Activated CD8-positive, alpha-beta T cell treated with anti-CD3 and anti-CD28 coated beads, Interleukin-2, amount 10 ng/mL, durations not matched to agents 7 days and 5 days (primary cell): ENCODE measurements around the gene INO80E. TPM values are rescaled to one million over a fixed set of nuclear protein-coding genes. Genes with fewer than 3 reads are reported as not detected.
"Not testable (repeated sequence)": the region's sequence is repeated elsewhere in the genome, so short reads cannot be mapped to it uniquely, and the experiment has no call there.

Experiments used
- ATAC-seq: fragments of 150-1000 bp; cut with Tn5 transposase; one replicate; pipeline ENCODE4 v1.10.0; 2021; ENCODE audit warnings: moderate library complexity
- CTCF ChIA-PET: fragments of 350-600 bp; sonication (Branson Sonifier 250); formaldehyde crosslinking; loops from one replicate; lab custom pipeline; 2021; ENCODE audit warnings: antibody characterized with exemption; lab: Charles Lee
- POLR2A ChIA-PET: fragments of 350-600 bp; sonication (Branson Sonifier 250); formaldehyde crosslinking; loops from one replicate; lab custom pipeline; 2021; ENCODE audit warnings: antibody characterized with exemption; lab: Charles Lee
- DNase-seq: peaks from one replicate; pipeline ENCODE4 v3.0.0-alpha.2; 2020
- H3K27ac Mint-ChIP-seq: one replicate; pipeline ENCODE4 v1.8.0; 2021; ENCODE audit warnings: mild to moderate bottlenecking, mixed read lengths
- H3K27me3 Mint-ChIP-seq: one replicate; pipeline ENCODE4 v1.8.0; 2021; ENCODE audit warnings: low read depth, mixed read lengths
- H3K36me3 Mint-ChIP-seq: one replicate; pipeline ENCODE4 v1.8.0; 2021; ENCODE audit warnings: low read depth, mixed read lengths
- H3K4me1 Mint-ChIP-seq: one replicate; pipeline ENCODE4 v1.8.0; 2021; ENCODE audit warnings: low read depth, mixed read lengths
- H3K4me3 Mint-ChIP-seq: one replicate; pipeline ENCODE4 v1.8.0; 2021; ENCODE audit warnings: mild to moderate bottlenecking, mixed read lengths
- H3K9me3 Mint-ChIP-seq: one replicate; pipeline ENCODE4 v1.8.0; 2022; ENCODE audit warnings: mixed read lengths; ENCODE audit not compliant: insufficient read depth
- total RNA-seq, 2 experiments: library from RNA; stranded (reverse); gene quantifications; one replicate each; pipeline ENCODE4 v1.2.3, GENCODE V29; 2021

INO80E gene
- total RNA-seq = 100 to 1,000 TPM; 104 to 117 TPM

- peaks cover 51% of the 10 kb centered on the region for H3K36me3 Mint-ChIP-seq
- ChIA-PET POLR2A (interaction anchor here (1.0 to 5.0 kb wide), 8 partner anchors 8 to 662 kb away, joined by 3 to 48 read pairs (median 8); partner anchors contain the start of genes CDIPT, FBRS, KCTD13 and KIF22), CTCF (interaction anchor here (1.1 to 3.0 kb wide), 9 partner anchors 10 to 305 kb away, joined by 3 to 11 read pairs (median 3); partner anchors contain the start of genes KIF22, MVP and TAOK2)
- H3K4me1 Mint-ChIP-seq = peaks cover 33% of the 10 kb centered on the region
- peak within 1 kb of the TSS; percentile 99 for H3K4me3 Mint-ChIP-seq
- H3K9me3 Mint-ChIP-seq = no peaks in the 10 kb centered on the region
- H3K27me3 Mint-ChIP-seq = no peaks in the 10 kb centered on the region
- DNase-seq = peak; percentile 100
- ATAC-seq = peak; percentile 94
- H3K27ac Mint-ChIP-seq = peak within 1 kb of the TSS; percentile 96
Measured at GRCh38 chr16:29995911-29996765, at the start of gene INO80E. TSS of gene INO80E (plus strand) at chr16:29996241. CDS start at chr16:29996311, 70 bp downstream.

- POLR2A ChIA-PET = no interaction called here
Measured at GRCh38 chr16:29947897-29948296, 48.1 kb upstream of the INO80E start.

GRCh38 chr16:29950806-29951461, 45.1 kb upstream of the INO80E start:
- CTCF ChIA-PET = interaction anchor here (1.0 to 1.4 kb wide), 2 partner anchors 10 to 102 kb away, joined by 3 to 6 read pairs; no protein-coding TSS in a partner anchor
- POLR2A ChIA-PET = interaction anchor here (1.2 to 1.6 kb wide), 2 partner anchors 10 to 25 kb away, joined by 3 to 6 read pairs; partner anchors contain the start of genes KCTD13 and TMEM219
- H3K27ac Mint-ChIP-seq = no peak overlapping the region

More at GRCh38 chr16:29947897-29948296, 48.1 kb upstream of the INO80E start:
- H3K4me3 Mint-ChIP-seq = no peak overlapping the region
- H3K27me3 Mint-ChIP-seq = peaks cover 7% of the 10 kb centered on the region
- ATAC-seq (no peak), DNase-seq (no peak)
- H3K9me3 Mint-ChIP-seq = peaks cover 4% of the 10 kb centered on the region
- H3K4me1 Mint-ChIP-seq = no peaks in the 10 kb centered on the region
- H3K27ac Mint-ChIP-seq = no peak overlapping the region
- H3K36me3 Mint-ChIP-seq = no peaks in the 10 kb centered on the region
- CTCF ChIA-PET = interaction anchor here (1.2 kb wide), 1 partner anchor 14 kb away, joined by 3 read pairs; the partner anchor contains the start of gene TMEM219

GRCh38 chr16:29951625-29952365, 44.2 kb upstream of the INO80E start:
- DNase-seq = no peak
- H3K4me1 Mint-ChIP-seq = no peaks in the 10 kb centered on the region
- no peaks in the 10 kb centered on the region for H3K36me3 Mint-ChIP-seq
- H3K27ac Mint-ChIP-seq = no peak overlapping the region
- H3K9me3 Mint-ChIP-seq = peaks cover 4% of the 10 kb centered on the region
- ChIA-PET POLR2A (interaction anchor here (0.7 kb wide), 1 partner anchor 26 kb away, joined by 3 read pairs; the partner anchor contains the start of gene KCTD13), CTCF (interaction anchor here (1.0 kb wide), 1 partner anchor 9 kb away, joined by 3 read pairs; no protein-coding TSS in a partner anchor)
- H3K27me3 Mint-ChIP-seq = peaks cover 10% of the 10 kb centered on the region
- ATAC-seq = no peak
- H3K4me3 Mint-ChIP-seq = no peak overlapping the region

More at GRCh38 chr16:29950806-29951461, 45.1 kb upstream of the INO80E start:
- Mint-ChIP-seq H3K4me1 (no peaks in the 10 kb centered on the region), H3K36me3 (no peaks in the 10 kb centered on the region), H3K27me3 (peaks cover 10% of the 10 kb centered on the region), H3K9me3 (peaks cover 4% of the 10 kb centered on the region), H3K4me3 (no peak overlapping the region)
- DNase-seq = no peak
- no peak for ATAC-seq

GRCh38 chr16:29958756-29959155, 37.3 kb upstream of the INO80E start:
- peaks cover 20% of the 10 kb centered on the region for H3K4me1 Mint-ChIP-seq
- H3K27me3 Mint-ChIP-seq = peaks cover 3% of the 10 kb centered on the region
- CTCF ChIA-PET = no interaction called here
- no peak for ATAC-seq
- peaks cover 4% of the 10 kb centered on the region for H3K36me3 Mint-ChIP-seq
- DNase-seq = no peak
- POLR2A ChIA-PET = interaction anchor here (0.6 kb wide), 1 partner anchor 15 kb away, joined by 3 read pairs; the partner anchor contains the start of gene TAOK2
- no peaks in the 10 kb centered on the region for H3K9me3 Mint-ChIP-seq
- no peak overlapping the region for H3K27ac Mint-ChIP-seq
- no peak overlapping the region for H3K4me3 Mint-ChIP-seq

- H3K4me1 Mint-ChIP-seq = peaks cover 20% of the 10 kb centered on the region
- no peak for ATAC-seq
- H3K36me3 Mint-ChIP-seq = peaks cover 4% of the 10 kb centered on the region
- no peaks in the 10 kb centered on the region for H3K9me3 Mint-ChIP-seq
- no peak for DNase-seq
- ChIA-PET POLR2A (interaction anchor here (0.6 kb wide), 1 partner anchor 14 kb away, joined by 3 read pairs; the partner anchor contains the start of gene TAOK2), CTCF (no interaction called here)
- no peak overlapping the region for H3K27ac Mint-ChIP-seq
- no peak overlapping the region for H3K4me3 Mint-ChIP-seq
- H3K27me3 Mint-ChIP-seq = peaks cover 3% of the 10 kb centered on the region
Measured at GRCh38 chr16:29959293-29959692, 36.7 kb upstream of the INO80E start.

GRCh38 chr16:29959821-29960220, 36.2 kb upstream of the INO80E start:
- H3K4me3 Mint-ChIP-seq, H3K36me3 Mint-ChIP-seq, H3K27me3 Mint-ChIP-seq, H3K27ac Mint-ChIP-seq, ATAC-seq, CTCF ChIA-PET, POLR2A ChIA-PET, DNase-seq, H3K9me3 Mint-ChIP-seq: not testable (repeated sequence)
- peaks cover 20% of the 10 kb centered on the region for H3K4me1 Mint-ChIP-seq

- no peak for ATAC-seq
- peaks cover 8% of the 10 kb centered on the region for H3K36me3 Mint-ChIP-seq
- no peaks in the 10 kb centered on the region for H3K27me3 Mint-ChIP-seq
- H3K4me3 Mint-ChIP-seq = peak overlapping the region; percentile 82
- H3K27ac Mint-ChIP-seq = peak overlapping the region; percentile 83
- ChIA-PET CTCF (interaction anchor here (1.0 to 3.7 kb wide), 11 partner anchors 9 to 113 kb away, joined by 3 to 41 read pairs (median 4); partner anchors contain the start of genes KCTD13 and TAOK2), POLR2A (interaction anchor here (1.0 to 3.2 kb wide), 10 partner anchors 11 to 261 kb away, joined by 3 to 42 read pairs (median 4); partner anchors contain the start of genes HIRIP3, INO80E, KCTD13 and TAOK2)
- no peaks in the 10 kb centered on the region for H3K9me3 Mint-ChIP-seq
- DNase-seq = no peak
- H3K4me1 Mint-ChIP-seq = peaks cover 20% of the 10 kb centered on the region
Measured at GRCh38 chr16:29961127-29961478, 34.9 kb upstream of the INO80E start.

GRCh38 chr16:29961479-29962343, 34.3 kb upstream of the INO80E start, which contains the start of gene TMEM219:
TSS of gene TMEM219 (plus strand) at chr16:29962079. CDS start at chr16:29963144, 1,065 bp downstream.
- H3K9me3 Mint-ChIP-seq = no peaks in the 10 kb centered on the region
- H3K27me3 Mint-ChIP-seq = no peaks in the 10 kb centered on the region
- POLR2A ChIA-PET = interaction anchor here (0.6 to 3.2 kb wide), 12 partner anchors 11 to 261 kb away, joined by 3 to 42 read pairs (median 4); partner anchors contain the start of genes HIRIP3, INO80E, KCTD13 and TAOK2
- H3K4me1 Mint-ChIP-seq = peaks cover 20% of the 10 kb centered on the region
- H3K4me3 Mint-ChIP-seq = peak within 1 kb of the TSS; percentile 82
- peaks cover 9% of the 10 kb centered on the region for H3K36me3 Mint-ChIP-seq
- ATAC-seq = peak; percentile 95
- CTCF ChIA-PET = interaction anchor here (0.8 to 3.7 kb wide), 13 partner anchors 10 to 113 kb away, joined by 3 to 41 read pairs (median 4); partner anchors contain the start of genes KCTD13 and TAOK2
- H3K27ac Mint-ChIP-seq = peak within 1 kb of the TSS; percentile 84
- DNase-seq = peak; percentile 94
